ENCODE results near the gene C9orf43.
"Not testable (repeated sequence)": the region's sequence is repeated elsewhere in the genome, so short reads cannot be mapped to it uniquely, and the experiment has no call there.

C9orf43 gene, protein sequence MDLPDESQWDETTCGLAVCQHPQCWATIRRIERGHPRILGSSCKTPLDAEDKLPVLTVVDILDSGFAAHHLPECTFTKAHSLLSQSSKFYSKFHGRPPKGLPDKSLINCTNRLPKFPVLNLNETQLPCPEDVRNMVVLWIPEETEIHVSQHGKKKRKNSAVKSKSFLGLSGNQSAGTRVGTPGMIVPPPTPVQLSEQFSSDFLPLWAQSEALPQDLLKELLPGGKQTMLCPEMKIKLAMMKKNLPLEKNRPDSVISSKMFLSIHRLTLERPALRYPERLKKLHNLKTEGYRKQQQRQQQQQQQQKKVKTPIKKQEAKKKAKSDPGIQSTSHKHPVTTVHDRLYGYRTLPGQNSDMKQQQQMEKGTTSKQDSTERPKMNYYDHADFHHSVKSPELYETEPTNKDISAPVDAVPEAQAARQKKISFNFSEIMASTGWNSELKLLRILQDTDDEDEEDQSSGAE

DNA sequence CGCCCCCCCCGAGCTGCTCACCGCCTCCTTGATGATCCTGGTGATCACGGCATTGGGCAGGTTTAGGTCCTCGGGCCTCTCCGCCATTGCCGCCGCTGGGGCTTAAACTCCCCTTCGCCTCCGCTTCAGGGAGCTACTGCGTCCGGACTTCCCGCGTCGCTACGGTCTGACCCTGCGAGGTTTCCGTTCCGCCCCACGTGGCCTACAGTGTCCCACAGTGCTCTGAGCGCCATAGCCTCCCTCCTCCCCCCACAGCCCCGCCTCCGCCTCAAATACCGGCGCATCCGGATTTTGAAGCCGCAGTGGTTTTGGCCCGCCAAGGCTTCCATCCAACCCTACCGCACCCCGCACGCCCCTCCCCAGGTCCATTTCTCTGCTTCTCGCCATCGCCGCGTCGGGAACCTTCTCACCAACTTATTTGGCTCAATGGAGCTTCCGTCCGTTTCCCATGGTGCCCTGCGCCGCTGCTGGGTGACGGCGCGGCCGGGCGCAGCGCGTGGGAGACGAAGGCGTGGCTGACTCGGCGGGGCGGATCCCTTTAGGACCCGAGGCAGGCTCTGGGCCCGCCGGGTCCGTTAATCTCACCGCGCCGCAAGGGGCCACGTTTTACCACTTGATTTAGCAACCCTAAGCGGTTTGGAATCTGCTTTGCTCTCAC, at the start of gene C9orf43, which contains the start of gene POLE3:
Gene C9orf43, plus strand, starts transcription at position 541 of the 658 bp plus-strand sequence. CDS start 2,747 bp downstream, outside the sequence.
Gene POLE3, minus strand, starts transcription at position 469 of the 658 bp plus-strand sequence. Its CDS starts 382 bp downstream, at position 87.
- DNase-seq (ENCODE audit: low read depth) = peak; percentile 74

DNA sequence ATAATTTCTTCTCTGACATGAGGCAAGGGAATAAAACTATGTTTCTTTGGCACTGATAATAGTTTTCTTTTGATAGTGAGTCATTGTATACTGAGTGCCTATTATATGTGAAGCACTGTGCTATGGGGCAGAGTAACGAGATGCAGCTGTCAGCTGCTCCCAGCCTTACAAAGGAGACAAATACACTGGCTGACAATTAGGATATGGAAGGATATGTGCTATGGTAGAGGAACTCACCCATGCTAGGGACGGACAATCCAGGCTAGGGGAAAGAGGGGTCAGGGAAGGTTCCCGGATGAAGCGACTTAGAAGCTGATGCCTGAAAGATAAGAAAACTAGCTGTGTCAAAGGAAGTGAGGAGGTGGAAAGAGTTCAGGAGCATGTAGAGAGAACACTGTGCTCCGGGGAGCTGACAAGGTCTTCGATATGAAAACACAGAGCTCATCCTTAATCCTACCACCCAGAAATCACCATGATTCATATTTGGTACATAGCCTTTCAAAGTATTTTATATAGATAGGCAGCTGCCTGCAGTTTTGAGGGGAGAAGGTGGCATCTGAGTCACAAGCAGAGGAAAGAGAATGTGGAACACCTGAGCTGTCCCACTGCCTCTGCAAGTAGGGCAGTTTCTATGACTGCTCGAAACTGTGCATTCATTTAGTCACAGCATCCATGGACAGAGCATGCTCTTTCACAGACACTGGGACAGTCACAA, 49.1 kb upstream of the C9orf43 start:
- no peak for DNase-seq (ENCODE audit: low read depth)

DNA sequence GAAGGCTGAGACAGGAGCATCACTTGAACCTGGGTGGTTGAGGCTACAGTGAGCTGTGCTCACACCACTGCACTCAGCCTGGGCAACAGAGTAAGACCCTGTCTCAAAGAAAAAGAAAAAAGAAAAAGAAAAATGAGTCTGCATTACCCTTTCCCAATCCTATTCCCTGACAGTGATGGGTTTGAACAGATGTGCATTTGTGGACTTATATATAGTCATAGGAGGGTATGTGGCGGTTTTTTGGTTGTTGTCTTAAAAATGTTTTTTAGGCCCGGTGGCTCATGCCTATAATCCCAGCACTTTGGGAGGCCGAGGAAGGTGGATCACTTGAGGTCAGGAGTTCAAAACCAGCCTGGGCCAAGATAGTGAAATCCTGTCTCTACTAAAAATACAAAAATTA, 47.2 kb upstream of the C9orf43 start:
- no peak for DNase-seq (ENCODE audit: low read depth)

DNA sequence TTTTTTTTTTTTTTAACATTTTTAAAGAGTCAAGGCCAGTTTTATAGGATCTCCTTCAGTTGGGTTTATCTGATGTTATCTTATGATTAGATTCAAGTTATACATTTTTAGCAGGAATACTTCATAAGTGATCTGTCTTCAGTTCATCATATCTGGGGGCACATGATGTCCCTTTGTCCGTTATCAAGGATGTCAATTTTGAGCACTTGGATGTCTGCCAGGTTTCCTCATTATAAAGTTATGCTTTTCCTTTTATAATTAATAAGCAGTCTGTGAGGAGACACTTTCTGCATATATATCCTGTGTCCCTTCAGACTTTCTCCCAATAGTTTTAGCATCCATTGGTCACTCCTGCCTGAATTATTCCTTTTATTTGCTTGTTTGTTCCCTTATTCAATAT, 45.6 kb upstream of the C9orf43 start:
- no peak for DNase-seq (ENCODE audit: low read depth)

DNA sequence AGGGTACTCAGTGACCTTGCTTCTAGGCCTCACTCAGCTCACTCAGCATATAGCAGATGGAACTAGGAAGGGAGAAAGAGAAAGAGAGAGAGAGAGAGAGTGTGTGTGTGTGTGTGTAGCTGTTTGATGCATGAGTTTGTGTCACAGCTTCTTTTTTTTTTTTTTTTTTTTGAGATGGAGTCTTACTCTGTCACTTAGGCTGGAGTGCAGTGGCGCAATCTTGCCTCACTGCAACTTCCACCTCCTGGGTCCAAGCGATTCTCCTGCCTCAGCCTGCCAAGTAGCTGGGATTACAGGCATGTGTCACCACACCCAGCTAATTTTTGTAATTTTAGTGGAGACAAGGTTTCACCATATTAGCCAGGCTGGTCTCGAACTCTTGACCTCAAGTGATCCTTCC, 44.9 kb upstream of the C9orf43 start:
- not testable (repeated sequence) for DNase-seq (ENCODE audit: low read depth)

DNA sequence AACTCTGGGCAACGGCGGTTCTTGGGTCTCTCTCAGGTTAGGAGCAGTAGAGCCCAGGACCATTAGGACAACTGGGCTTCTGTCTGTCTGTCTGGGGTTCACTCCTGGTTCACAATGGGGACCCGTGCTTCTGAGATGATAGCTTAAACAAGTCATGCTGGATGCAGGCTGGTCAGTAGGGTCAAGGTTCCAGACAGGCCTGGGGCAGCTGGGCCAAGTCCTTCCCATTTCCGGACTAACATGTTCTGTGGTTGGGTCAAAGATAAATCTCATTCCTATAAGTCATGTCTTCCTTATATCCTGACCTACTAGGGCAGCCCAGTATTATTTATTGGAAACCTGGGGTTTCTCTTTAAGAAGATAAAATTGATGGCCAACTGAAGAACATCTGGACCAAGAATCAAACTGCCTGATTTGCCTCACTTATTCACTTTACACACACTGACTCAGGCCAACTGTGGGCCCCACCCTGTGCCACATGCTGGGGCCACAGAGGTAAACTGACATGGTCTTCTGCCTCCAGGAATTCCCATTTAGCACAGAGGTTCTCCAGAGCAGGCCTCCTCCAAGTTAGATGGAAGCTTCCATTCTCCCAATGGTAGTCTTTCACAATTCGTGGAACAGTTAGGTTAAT, 42.1 kb upstream of the C9orf43 start:
- no peak for DNase-seq (ENCODE audit: low read depth)

DNA sequence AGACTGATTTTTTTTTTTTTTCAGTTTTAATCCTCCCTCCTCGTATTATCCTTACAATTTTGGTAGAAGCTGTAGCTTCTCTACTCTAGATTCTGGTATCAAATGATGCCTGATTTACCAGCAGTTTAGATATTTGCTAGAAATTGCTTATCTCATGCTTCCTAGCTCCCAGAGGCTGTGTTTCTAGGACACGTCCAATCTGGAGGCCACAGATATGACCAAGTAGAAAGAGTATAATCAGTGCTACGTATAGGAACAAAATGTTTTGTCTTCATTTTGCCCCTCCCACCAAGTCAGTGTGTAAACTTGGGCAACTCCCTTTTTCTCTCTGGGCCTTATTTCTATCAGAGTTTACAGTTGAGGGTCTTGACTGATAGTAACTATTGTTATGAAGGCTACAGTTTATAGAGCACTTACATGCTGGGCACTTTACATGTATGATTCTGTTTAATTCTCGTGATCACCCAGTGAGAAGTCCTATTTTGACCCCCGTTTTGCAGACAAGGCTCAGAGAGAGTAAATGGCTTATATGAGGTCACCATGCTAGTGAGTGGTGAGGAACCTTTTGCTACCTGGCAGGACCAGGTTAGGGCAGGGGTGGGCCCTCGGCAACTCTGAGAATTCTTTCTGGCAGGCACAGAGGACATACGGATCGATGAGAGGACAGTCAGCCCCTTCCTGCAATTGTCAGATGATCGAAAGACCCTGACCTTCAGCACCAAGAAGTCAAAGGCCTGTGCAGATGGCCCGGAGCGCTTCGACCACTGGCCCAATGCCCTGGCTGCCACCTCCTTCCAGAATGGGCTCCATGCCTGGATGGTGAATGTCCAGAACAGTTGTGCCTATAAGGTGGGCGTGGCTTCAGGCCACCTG, 41.3 kb upstream of the C9orf43 start:
- no peak for DNase-seq (ENCODE audit: low read depth)

DNA sequence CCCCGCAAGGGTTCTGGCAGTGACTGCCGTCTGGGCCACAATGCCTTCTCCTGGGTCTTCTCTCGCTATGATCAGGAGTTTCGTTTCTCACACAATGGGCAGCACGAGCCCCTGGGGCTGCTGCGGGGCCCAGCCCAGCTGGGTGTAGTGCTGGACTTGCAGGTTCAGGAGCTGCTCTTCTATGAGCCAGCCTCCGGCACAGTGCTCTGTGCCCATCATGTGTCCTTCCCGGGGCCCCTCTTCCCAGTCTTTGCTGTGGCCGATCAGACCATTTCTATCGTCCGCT, 40.7 kb upstream of the C9orf43 start:
- no peak for DNase-seq (ENCODE audit: low read depth)

DNA sequence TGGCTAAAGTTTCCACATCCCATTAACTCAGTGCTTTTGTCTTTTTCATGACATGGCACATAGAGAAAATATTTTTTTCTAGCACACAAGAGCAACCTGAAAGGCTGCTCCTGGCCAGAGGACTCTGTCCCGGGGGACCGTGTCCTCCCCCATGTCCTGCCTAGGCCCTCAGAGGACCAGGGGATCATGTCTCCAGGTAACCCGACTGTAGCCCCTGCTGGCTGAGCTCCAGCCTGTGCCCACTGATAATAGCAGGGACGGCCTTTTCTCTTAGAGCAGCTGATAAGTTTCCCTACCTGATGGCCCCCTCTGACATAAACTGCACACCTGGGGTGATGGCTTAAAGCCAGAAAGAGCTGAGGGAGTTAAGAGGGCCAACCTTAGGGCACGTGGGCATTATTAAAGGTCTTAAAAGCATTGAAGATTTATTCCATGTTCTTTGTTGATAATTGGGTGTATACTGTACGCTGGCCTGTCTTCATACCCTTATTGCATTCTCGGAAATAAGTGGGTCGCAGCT, 39.7 kb upstream of the C9orf43 start:
- no peak for DNase-seq (ENCODE audit: low read depth)

DNA sequence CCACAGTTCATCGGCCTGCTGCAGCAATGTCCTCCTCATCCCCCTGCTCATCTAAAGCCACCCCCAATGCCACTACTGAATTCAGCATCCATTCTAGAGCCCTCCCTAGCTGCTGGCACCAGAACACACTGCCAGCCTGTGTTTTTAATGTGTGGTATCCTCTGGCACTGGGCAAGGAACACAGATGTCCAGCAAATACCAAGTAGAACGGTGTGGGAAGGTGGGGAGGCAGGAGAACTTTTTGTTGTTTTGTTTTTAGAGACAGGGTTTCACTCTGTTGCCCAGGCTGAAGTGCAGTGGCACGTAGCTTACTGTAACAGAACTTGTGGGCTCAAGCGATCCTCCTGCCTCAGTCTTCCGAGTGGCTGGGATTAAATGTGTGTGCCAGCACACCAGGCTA, 38.5 kb upstream of the C9orf43 start:
- DNase-seq (ENCODE audit: low read depth) = no peak

DNA sequence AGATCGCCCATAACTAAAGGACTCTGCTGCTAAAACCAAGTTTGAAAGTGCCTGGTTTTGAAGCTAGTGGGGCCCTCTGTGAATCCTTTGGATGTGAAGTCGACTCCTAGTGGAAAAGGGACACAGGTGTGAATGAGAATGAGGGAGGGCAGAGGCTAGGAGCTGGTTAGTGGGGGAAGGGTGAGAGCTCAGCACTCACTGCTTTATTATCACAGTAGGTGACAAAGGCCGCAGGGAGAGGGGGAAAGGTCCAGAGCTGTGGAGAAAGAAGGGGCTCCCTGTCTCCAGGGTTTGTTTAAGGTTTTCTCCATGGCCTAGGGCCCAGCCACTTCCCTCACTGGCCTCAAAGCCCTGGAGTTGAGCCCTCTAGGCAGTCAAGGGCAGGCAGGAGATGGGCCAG, 37.3 kb upstream of the C9orf43 start:
- no peak for DNase-seq (ENCODE audit: low read depth)

DNA sequence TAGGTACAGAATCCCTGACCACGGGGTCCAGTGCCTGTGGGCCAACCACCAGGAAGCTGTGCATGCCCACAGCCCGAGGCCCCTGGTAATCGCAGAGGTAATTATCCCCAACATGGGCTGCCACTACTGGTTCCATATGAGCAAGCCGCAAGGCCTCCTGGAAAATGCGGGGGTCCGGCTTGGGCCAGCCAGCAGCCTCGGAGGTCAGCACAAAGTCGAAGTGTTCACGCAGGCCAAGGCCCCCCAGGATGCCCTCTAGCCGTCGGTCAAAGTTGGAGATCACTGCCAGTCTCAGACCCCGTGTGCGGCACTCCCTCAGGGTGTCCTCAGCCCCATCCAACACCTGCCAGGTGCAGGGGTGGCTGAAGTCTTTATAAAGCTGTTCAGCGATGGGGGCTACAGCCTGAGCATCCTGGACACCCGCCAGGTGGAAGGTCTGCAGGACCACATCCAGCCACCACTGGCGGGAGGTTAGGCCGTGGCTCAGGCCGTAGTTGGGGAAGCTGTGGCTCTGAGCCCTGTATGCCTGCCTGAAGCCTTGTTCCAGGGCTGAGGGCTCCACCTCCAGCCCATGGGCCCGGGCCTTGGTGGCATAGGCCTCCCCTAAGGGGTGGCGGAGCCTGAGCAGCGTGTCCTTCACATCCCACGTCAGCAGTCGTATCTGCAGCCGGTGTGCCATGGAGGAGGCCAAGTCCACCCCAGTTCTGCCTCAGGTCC, 36.7 kb upstream of the C9orf43 start:
- no peak for DNase-seq (ENCODE audit: low read depth)

DNA sequence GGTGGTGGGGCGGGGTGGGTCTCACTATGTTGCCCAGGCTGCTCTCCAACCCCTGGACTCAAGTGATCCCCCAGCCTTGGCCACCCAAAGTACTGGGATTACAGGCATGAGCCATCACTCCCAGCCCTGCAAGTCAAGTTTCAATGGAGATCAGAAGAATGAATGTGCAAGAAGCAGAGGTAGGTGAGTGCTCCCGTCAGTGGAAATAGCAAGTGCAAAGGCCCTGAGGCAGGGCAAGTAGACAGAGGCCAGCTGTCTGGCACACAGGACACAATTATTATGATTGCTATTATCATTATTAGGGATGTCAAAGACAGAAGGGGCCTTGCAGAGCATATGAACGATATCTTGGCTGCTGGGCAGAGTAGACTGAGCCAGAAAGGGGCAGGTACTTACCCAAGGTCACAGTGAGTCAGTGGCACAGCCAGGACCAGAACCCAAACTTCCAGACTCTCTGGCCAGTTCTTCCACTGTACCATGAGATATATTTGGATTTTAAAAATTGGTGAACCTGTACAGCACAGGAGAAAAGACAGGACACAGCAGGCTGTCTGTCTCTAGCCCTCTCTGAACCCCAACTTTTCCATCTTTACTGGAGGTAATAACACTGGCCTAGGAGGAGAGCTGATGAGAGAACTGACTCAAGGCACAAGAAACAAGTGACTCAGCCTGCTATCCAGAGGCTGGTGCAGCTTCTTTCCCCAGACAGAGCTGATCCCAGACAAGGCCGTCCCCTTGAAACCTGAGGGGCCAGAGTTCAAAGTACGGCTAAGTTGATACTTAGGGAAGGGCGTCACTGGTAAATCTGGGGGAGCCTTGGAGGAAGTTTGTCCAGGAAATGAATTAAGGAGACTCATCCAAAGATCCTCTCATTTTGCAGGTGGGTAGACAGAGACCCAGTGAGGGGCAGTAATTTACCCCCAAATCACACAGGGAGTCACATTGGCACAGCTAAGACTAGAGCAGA, 35.2 kb upstream of the C9orf43 start:
- DNase-seq (ENCODE audit: low read depth) = no peak

DNA sequence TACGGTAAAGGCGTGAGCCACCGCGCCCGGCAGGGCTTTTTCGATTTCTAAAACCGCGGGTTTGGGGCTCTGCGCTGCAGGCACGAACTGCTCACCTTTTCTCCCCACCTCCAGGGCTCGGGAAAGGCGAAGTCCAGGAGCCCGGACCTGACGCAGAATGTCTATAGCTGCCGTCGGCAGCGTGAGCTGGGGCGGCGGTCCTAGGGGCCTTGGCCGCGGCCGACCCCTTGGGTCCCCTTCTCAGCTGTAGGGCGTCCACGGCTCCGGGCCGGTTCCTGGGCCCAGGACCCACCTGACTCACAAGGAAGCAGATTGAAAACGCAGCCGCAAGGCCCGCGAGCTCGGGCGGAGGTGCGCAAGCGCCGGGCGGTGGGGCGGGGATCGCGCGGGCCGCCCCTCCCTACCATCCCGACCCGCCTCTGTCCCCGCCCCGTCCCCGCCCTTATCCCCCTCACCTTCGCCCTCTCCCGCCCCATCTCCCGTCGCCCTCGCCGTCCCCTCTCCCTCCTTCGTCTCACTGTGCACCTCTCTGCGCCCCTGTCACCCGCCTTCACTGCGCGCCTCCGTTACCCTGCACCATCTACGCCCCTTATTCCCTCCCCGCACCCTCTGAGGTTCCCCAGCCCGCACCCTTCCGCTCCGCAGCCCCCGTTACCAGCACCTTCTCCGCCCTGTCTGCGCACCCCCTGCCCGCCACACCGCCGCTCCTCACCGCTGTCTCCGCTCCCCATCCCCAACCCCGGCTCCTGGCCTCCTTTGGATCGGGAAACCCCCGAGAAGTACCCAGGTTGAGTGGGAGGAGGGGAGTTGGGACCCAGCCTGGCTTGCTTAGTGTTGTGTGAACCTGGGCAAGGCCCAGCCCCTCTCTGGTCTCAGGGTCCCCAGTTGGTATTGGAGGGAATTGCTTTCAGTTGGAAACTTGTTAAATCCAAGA, 33.6 kb upstream of the C9orf43 start, which contains the start of gene HDHD3:
Gene HDHD3, minus strand, starts transcription at position 353 of the 934 bp plus-strand sequence. CDS start 2,632 bp downstream, outside the sequence.
- DNase-seq (ENCODE audit: low read depth) = no peak

DNA sequence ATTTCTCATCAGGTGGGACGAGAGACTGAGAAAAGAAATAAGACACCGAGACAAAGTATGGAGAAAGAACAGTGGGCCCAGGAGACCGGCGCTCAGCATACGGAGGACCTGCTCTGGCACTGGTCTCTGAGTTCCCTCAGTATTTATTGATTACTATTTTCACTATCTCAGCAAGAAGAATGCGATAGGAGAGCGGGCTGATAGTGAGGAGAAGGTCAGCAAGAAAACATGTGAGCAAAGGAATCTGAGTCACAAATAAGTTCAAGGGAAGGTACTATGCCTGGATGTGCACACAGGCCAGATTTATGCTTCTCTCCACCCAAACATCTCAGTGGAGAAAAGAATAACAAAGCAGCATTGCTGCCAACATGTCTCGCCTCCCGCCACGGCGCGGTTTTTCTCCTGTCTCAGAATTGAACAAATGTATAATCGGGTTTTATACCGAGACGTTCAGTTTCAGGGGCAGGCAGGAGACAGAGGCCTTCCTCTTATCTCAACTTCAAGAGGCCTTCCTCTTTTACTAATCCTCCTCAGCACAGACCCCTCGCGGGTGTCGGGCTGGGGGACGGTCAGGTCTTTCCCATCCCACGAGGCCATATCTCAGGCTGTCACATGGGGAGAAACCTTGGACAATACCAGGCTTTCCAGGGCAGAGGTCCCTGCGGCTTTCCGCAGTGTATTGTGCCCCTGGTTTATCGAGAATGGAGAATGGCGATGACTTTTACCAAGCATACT, 31.3 kb upstream of the C9orf43 start:
- DNase-seq (ENCODE audit: low read depth) = not testable (repeated sequence)

DNA sequence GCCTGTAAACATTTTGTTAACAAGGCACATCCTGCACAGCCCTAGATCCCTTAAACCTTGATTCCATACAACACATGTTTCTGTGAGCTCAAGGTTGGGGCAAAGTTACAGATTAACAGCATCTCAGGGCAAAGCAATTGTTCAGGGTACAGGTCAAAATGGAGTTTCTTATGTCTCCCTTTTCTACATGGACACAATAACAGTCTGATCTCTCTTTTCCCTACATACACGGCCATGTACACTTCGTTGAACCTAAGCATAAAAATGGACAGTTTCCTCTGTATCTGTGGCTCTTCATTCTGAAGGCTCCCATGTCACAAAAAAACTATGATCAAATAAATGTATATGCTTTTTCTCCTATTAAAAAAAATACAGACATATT, 30.7 kb upstream of the C9orf43 start:
- not testable (repeated sequence) for DNase-seq (ENCODE audit: low read depth)

DNA sequence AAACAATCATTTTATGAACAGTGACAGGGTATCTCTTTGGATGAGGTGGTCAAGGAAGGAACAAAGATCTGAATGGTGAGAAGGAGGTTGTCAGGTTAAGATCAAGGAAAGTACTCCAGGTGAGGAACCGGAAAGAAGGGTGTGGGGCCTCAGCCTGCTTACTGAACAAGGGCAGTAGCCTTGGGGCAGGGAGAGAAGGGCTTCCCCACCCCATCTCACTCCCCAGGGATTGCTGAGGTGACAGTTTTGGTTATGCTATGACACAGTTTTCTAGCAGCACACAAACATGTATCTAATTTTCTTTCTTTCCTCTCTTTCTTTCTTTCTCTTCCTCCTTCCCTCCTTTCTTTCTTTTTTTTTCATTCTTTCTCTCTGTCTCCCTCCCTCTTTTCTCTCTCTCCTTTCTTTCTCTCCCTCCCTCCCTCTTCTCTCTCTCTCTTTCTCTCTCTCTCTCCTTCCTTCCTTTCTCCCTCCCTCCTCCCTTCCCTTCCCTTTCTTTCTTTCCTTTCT, 29.6 kb upstream of the C9orf43 start:
- no peak for DNase-seq (ENCODE audit: low read depth)

All from non-pigmented ciliary epithelial cell (primary cell).